IPS-NIHi7 (cell line): ENCODE data around the gene NDST1.
A peak's percentile ranks its signal among the peaks of the same experiment; 100 is the strongest.

ENCODE experiments used
- DNase-seq: peaks from one replicate; pipeline ENCODE4 v3.0.0; 2012; ENCODE audit warnings: mixed read lengths; ENCODE audit errors: extremely low spot score

NDST1 gene

DNA sequence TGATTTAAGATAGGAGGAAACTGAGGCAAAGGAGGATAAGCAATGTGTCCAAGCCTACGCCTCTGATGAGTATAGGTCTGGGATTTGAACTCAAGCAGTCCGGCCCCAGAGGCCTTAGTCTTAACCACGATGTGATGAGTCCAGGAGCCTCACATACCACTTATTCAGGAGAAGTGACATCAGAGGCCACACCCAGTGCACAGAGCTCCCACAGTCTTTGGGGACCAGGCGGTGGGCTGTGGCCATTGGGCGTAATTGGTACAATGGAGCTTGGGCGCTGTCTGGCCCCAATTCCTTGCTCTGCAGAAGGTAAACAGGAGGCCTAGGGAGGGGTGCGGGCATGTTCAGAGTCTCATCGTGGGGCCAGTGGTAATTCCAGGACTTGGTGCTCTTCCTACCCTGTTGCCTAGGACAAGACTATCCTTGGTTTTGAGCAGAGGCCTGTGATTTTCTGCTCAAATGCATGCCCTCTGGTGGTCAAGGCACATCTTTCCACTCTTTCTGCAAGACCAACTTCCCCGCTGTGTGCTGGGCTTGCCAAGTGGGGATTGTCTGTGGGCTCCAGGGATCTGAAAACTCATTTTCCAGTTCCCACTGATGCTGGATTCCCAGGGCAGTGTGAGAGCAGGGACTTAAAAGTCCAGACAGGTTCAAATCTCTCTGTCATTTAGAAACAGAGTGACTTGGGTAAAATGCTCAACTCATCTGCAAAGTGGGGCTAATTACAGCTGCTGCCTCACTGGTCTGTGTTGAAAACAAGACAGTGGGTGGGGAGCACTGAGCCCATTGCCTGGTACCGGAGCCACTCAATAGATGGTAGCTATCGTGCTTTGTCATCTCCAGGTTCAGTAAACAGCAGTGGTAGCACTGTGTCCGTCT is 15.8 kb downstream of the NDST1 start:
- DNase-seq = peak; percentile 72

DNA sequence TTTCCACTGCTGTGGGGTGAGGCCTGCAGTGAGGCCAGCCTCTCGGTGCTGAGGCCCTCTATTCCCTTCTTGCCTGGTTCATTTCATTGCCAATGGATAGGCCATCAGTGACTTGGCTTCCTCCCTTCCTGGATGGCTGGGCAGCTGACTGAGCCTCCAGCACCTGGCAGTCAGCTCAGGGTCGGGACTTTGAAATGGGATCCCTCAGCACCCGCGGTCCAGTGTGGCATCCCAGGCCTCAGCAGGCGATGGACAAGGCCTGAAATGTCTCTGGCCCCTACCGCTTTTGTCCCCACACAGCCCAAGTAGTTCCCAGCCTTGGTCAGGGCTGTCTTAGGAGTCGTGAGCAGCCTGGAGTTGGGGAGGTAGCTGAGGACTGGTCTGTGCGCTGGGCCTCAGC is 17.2 kb downstream of the NDST1 start:
- DNase-seq = no peak

DNA sequence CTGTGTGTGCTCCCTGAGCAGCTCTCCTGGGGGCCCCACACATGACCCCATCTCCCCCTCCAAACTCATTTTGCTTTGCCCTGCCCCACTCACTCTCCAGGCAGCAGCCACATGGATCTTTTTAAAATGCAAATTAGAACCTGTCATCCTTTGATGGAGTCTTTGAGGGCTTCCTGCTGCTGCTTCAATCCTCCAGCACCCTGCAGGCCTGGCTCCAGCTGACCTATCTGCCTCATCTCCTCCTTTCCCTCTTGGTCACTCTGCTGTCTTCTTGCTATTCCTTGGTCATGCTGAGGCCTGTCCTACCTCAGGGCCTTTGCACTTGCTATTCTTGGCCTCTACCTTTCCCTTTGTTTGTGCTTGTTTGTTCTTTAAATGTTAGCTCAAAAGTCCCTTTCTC is 17.9 kb downstream of the NDST1 start:
- no peak for DNase-seq

DNA sequence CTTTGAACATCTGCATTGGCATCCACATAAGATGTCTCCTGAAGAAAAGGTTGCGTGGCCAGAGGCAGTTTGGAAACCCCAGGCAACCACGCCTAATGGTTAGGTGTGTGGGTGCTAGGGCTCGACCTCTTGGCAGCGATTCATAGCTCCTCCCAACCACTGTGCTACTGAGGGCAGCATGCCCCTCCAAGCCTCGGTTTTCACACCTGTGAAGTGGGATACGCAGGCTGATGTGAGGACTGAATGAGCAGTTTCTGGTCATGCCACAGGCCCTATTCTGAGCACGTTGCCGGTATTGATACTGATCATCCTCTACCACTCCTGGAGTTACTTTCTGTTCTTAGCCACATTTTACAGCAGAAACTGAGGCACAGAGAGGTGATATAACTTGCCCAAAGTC is 19.1 kb downstream of the NDST1 start:
- no peak for DNase-seq

DNA sequence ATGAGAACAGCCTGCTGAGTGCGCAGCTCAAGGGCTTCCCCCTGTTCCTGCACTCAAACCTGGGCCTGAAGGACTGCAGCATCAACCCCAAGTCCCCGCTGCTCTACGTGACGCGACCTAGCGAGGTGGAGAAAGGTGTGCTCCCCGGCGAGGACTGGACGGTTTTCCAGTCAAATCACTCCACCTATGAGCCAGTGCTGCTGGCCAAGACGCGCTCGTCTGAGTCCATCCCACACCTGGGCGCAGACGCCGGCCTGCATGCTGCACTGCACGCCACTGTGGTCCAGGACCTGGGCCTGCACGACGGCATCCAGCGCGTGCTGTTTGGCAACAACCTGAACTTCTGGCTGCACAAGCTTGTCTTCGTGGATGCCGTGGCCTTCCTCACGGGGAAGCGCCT is 19.9 kb downstream of the NDST1 start:
- DNase-seq = no peak

DNA sequence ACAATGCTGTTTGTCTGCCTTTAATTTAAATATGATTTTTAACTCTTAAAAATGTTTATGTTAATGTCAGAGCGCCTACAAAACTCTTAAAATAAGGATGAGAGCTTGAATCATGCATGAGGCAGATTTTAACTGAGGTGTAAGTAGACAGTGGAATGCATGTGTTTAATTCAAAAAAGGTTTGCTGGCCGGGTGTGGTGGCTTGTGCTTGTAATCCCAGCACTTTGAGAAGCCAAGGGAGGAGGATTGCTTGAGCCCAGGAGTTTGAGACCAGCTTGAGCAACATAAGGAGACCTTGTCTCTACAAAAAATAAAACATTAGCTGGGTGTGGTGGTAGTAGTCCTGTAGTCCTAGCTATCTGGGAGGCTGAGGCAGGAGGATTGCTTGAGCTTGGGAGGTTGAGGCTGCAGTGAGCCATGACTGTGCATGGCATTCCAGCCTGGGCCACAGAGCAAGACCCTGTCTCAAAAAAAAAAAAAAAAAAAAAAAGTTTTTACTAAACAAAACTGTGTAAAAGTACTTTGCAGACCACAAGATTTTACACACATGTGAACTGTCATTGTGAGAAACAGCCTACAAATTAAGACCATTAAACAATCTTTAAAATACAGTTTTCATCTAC is 21.1 kb downstream of the NDST1 start:
- DNase-seq = no peak

DNA sequence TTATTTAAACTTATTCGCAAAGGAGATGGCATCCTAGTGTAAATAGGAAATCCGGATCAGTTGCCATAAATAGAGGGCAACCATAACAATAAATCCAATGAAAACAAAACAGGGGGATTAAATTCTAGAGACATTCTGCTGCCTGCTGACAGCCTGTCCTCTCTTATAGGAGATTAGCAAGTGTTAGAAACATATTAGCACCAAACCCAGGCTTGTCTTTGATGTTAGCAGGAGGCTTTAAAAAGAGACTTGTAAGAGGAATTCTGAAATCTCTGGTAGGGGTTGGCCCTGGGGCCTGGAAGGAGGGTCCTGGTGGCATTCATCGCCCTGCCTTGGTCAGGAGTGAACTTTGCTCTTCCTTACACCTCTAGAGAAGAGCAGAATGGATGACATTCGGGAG is 21.6 kb downstream of the NDST1 start:
- DNase-seq = peak; percentile 40

DNA sequence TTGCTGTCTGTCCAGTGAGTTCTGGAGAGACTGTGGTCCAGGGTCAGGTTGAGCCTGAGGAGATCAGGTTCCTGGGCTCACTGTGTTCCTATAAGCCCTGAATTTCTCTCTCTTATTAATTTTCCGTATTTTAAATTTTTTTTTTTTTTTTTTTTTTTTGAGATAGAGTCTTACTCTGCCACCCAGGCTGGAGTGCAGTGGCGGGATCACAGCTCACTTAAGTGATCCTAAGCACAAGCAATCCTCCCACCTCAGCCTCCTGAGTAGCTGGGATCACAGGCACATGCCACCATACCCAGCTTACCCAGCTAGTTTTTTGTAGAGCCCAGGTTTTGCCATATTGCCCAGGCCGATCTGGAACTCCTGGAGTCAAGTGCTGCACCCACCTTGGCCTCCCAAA is 22.5 kb downstream of the NDST1 start:
- DNase-seq = no peak

DNA sequence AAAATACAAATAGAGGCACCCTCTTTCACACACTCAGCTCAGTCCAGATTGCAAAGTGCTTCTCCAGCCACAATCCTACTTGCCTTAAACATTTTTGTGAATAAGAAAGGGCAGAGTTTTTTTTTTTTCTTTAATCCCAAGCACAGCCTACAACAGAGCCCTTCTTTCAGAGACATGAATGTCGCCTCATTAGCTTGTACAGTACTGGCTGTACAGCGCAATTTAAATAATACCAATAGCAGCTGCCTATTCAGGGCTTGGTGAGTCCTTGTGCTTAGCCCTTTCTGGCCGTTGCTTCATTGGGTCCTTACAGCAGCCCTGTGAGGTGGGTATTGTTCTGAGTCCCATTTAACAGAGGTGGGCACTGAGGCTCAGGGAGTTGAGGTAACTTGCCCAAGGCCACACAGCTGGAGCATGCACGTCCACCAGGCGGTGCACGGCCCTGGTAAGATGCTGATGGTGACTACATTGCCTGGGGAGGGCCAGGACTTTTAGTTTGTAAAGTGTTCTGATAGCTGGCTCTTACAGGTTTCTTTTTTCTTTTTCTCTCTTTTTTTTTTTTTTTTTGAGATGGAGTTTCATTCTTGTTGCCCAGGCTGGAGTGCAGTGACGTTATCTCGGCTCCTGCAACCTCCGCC is 23.1 kb downstream of the NDST1 start:
- DNase-seq = no peak

DNA sequence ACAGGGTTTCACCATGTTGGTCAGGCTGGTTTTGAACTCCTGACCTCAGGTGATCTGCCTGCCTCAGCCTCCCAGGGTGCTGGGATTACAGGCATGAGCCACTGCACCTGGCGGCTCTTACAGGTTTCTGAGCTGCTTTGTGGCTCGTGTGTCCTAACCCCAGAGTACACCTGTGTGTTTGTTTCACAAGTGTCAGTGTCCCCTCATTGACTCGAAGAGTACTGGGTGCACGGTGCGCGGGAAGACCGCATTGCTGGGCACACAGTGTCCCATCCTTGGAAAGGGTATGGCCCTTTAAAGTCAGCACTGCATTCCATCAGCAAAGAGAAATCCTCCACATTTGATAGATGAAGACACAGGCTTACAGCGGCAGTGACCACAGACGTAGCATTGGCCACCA is 23.8 kb downstream of the NDST1 start:
- DNase-seq = no peak

DNA sequence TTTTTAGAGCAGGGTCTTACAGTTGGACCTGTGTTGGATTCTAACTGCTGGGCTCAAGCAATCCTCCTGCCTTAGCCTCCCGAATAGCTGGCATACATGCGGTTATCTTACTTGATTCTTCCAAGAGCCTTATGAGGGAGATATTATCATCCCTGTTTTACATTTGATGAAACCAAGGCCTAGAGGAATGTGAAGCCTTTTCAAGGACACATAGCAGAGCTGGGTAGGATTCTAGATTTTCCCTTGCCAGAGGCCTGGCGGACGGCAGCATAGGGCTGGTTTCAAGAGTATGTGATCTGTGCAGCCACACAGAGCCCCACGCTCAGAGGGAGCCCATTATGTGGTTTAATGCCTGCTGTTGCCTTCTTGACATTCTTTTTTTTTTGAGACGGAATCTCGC is 24.2 kb downstream of the NDST1 start:
- DNase-seq = no peak

DNA sequence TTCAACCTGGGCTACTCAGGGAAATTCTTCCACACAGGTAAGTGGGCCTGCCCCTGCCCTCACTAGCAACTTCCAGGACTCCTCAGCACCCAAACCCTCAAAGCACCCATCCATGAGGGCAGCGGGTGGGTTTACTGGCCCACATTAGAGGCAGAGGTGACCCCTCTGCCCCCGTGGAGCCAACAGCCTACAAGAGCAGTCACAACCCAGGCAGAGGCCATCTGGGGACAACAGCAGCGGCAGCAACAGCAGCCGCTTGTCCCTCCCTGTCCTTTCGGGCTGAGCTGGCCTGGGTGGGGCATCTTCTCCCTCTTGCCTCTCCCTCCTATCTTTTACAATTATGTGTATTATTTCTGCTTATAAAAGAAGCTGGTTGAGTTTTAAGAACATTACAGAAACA is 25.1 kb downstream of the NDST1 start:
- DNase-seq = no peak

DNA sequence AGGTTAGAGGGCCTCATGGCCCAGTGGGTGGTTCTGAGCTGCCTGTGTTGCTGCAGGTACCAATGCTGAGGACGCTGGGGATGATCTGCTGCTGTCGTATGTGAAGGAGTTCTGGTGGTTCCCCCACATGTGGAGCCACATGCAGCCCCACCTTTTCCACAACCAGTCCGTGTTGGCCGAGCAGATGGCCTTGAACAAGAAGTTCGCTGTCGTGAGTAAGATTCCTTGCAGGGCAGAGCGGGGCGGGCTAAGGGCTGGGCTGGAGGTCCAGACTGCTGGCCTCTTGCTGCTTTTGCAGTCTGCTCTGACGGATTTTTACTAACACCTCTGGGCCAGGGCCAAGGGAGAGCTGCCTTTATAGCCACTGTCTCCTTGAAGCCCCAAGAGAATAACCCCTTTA is 26.9 kb downstream of the NDST1 start:
- no peak for DNase-seq

DNA sequence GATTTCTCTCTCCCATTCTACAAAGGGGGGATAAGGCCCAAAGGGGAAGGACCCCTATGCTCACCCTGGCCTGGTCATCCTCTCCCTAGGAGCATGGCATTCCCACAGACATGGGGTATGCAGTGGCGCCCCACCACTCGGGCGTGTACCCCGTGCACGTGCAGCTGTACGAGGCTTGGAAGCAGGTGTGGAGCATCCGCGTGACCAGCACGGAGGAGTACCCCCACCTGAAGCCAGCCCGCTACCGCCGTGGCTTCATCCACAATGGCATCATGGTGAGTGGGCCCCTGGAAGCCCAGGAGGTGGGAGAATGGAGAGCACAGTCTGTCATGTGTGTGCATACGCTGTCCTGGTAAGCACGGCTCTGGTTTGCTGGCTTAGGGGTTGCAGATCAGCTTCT is 27.7 kb downstream of the NDST1 start:
- DNase-seq = no peak

DNA sequence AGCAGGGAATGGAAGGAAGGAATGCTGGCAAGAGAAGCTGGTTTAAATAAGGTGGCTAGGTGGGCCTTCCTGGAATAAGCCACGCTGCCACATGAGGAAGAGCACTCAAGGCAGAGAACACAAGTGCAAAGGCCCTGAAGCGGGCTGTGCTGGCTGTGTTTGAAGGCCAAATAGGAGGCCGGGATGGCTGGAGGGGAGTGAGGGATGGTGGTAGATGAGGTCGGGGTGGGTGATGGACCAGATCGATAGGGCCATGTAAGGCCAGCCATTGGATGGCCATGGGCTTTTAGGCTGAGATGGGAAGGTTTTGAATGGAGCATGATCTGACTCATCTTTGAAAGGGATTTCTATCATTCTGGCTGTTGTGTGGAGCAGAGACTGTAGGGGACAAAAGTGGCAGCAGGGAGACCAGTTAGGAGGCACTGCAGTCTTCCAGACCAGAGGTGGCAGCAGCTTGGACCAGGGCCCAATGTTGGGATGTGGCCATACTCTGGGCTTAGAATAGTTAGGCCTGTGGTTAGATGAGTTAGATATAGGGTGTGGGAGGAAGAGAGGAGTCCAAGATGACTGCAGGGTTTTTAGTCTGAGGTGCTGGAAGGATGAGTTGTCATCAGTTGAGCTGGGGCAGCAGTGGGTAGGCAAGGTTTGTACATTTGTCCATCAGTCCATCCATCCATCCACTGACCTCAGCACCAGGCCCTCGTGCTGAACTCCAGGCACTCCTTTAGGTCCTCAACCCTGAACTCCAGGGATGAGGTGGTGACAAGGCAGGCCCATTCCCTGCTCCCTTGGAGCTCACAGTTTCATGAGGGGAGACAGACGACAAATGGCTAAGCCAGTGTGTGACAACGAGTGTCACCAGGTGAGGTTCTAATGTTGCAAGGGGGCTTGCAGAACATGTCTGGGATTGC is 30.3 kb downstream of the NDST1 start:
- no peak for DNase-seq

DNA sequence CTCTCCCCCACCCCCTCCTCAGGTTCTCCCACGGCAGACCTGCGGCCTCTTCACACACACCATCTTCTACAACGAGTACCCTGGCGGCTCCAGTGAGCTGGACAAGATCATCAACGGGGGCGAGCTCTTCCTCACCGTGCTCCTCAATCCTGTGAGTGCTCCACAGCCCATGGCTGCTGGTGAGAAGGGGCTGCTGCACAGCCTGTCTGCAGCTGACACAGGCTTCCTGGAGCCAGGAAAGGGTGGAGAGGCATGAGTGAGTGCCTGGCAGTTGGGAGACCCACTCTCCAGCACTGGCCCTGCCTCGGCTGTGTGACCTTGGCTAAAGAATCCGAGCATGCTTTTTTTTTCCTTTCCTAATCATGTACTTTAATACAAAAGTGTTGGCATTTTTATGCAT is 31.3 kb downstream of the NDST1 start:
- no peak for DNase-seq

DNA sequence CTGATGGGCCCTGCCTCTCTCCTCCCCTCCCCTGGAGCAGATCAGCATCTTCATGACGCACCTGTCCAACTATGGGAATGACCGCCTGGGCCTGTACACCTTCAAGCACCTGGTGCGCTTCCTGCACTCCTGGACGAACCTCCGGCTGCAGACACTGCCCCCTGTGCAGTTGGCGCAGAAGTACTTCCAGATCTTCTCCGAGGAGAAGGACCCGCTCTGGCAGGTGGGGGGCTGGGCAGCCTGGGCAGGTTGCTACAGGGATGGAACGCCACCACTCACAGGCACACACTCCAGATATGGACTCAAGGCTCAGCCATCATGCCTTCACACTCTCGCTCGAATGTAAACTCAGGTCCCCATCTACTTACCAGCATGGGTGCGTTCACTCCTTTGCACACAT is 32.1 kb downstream of the NDST1 start:
- no peak for DNase-seq

DNA sequence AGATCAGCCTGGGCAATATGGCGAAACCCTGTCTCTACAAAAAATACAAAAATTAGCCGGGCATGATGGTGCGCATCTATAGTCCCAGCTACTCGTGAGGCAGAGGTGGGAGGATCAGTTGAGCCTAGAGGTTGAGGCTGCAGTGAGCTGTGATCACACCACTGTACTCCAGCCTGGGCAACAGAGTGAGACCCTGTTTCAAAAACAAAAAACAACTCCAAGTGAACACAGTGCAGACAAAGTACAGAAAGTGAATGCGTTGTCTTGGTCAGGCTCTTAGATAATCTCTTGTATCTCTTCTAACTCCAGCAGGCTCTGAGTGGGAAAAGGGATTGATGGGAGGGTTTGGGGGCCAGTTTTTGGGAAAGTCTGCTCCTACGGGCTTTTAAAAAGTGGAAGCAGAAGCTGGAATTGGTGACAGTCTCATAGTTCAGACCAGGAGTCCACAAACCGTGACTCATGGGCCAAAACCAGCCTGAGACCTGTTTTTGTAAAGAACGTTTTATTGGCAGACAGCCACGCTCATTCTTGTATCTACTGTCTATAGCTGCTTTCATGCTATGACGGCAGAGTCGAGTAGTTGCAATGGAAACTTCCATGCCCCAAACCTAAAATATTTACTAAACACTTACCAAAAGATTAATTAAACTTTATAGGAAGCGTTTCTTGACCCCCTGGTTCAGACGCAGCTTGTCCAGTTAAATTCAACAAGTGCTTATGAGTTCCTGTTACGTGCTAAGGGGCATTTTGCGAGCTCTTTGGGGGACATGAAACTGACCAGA is 32.9 kb downstream of the NDST1 start:
- DNase-seq = no peak

DNA sequence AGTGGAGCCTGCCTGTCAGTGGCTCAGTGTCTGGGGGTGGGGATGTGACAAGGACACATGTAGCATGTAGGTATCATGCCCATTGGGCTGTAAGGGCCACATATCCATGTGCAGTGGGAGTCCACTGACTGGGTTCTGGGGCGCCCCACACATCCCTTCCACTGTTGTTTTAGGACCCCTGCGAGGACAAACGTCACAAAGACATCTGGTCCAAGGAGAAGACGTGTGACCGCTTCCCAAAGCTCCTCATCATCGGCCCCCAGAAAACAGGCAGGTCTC is 33.4 kb downstream of the NDST1 start:
- no peak for DNase-seq

DNA sequence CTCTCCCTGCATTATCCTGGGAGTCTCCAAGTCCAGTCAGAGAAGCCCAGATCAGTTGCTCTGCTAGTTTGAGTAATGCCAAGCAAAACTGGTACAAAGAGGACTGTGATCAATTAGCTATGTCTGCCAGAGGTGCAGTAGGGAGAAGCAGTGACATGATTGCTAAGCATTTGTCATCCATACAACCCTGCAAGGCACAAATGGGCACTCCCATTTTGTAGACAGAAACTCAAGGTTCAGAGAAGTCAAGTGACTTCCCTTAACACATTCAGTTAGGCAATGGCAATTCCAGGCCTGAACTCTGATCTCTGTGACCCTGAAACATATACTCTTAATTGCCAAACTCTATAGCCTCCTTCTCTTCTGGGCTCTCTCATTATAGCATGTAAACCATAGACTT is 34.0 kb downstream of the NDST1 start:
- no peak for DNase-seq

DNA sequence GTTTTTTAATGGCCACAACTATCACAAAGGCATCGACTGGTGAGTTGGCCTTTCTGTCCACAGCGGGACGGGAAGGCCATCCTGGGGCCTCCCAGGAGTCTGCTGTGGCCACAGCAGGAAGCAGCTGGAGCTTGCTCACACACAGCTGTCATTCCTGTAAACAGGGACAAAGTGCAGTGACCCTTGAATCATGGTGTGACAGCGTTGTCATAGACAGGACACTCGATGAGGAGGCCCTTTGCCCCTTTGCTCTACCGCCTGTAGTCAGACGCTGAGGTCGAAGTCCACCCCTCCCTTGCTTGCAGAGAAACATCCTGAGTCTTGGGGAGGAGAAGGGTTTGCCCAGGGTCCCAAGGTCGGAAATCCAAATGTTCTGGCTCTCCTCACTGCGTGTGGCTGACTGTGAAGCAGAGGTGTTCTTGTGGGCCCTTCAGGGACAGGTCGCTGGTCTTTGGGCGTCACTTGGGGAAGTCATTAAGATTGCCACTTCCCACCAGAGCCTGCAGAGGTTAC is 35.1 kb downstream of the NDST1 start:
- DNase-seq = no peak
